Karpas-422 (cell line): ENCODE data around the gene XAB2. TPM values are rescaled to one million over a fixed set of nuclear protein-coding genes. Genes with fewer than 3 reads are reported as not detected.
"Not testable (repeated sequence)": the region's sequence is repeated elsewhere in the genome, so short reads cannot be mapped to it uniquely, and the experiment has no call there.

Experiments used
- DNase-seq: peaks from one replicate; pipeline ENCODE4 v3.0.0-alpha.2; 2015
- H2AFZ ChIP-seq: fragments of 200-600 bp; sonication (generic); 2 replicates; pipeline ENCODE4 v1.6.1; 2014; ENCODE audit warnings: antibody characterized with exemption, low read length, mixed read lengths
- H3K27ac ChIP-seq: fragments of 200-600 bp; sonication (generic); 2 replicates; pipeline ENCODE4 v1.5.1; 2014; ENCODE audit warnings: mild to moderate bottlenecking, low read length, moderate library complexity
- H3K27me3 ChIP-seq: fragments of 200-600 bp; sonication (generic); 2 replicates; pipeline ENCODE4 v1.6.1; 2014; ENCODE audit warnings: low read length, mixed read lengths
- H3K36me3 ChIP-seq: fragments of 200-600 bp; sonication (generic); 2 replicates; pipeline ENCODE4 v1.6.1; 2014; ENCODE audit warnings: low read length, mixed read lengths; ENCODE audit not compliant: insufficient read depth
- H3K4me1 ChIP-seq: fragments of 200-600 bp; sonication (generic); 2 replicates; pipeline ENCODE4 v1.6.1; 2014; ENCODE audit warnings: mild to moderate bottlenecking, low read length, mixed read lengths
- H3K4me2 ChIP-seq: fragments of 200-600 bp; sonication (generic); 2 replicates; pipeline ENCODE4 v1.6.1; 2014; ENCODE audit warnings: low read length, low read depth, mild to moderate bottlenecking; ENCODE audit not compliant: poor library complexity, severe bottlenecking
- H3K4me3 ChIP-seq: fragments of 200-600 bp; sonication (generic); 2 replicates; pipeline ENCODE4 v1.5.1; 2014; ENCODE audit warnings: mild to moderate bottlenecking, antibody characterized with exemption, low read length, mixed read lengths
- H3K79me2 ChIP-seq: fragments of 200-600 bp; sonication (generic); 2 replicates; pipeline ENCODE4 v1.6.1; 2014; ENCODE audit warnings: mild to moderate bottlenecking, low read length, mixed read lengths
- H3K9ac ChIP-seq: fragments of 200-600 bp; sonication (generic); 2 replicates; pipeline ENCODE4 v1.6.0; 2014; ENCODE audit warnings: low read length
- H3K9me2 ChIP-seq: fragments of 200-600 bp; sonication (generic), shearing (Covaris generic); replicated peaks from 2 replicates; pipeline ENCODE4 v1.6.0; 2014; ENCODE audit warnings: mild to moderate bottlenecking, low read length, moderate library complexity; ENCODE audit not compliant: insufficient read depth
- H3K9me3 ChIP-seq: fragments of 300-700, 200-600 bp; sonication (generic); 2 replicates; pipeline ENCODE4 v1.6.1; 2014; ENCODE audit warnings: low read length, mixed read lengths
- H4K20me1 ChIP-seq: fragments of 200-600 bp; sonication (generic); 2 replicates; pipeline ENCODE4 v1.6.1; 2014; ENCODE audit warnings: mild to moderate bottlenecking, antibody characterized with exemption, low read length, low read depth; ENCODE audit not compliant: insufficient read depth
- total RNA-seq: library from RNA; depleted of rRNA; stranded (reverse); fragments of >200 nt; shearing (Covaris generic); gene quantifications from 2 replicates; pipeline ENCODE4 v1.2.3, GENCODE V29; 2014; ENCODE audit warnings: low replicate concordance

The XAB2 gene
- total RNA-seq, 1 experiment from 2014 or later, result 20.2 TPM

GRCh38 chr19:7645656-7646425 is 16.5 kb upstream of the XAB2 start:
- Histone ChIP-seq H3K9me3 (no peaks in the 10 kb centered on the region), H3K9ac (no peak overlapping the region), H3K4me2 (no peak overlapping the region), H3K4me3 (no peak overlapping the region), H4K20me1 (no peaks in the 10 kb centered on the region; the same call in 1 of the 2 replicates), H3K27me3 (no peaks in the 10 kb centered on the region), H3K79me2 (no peaks in the 10 kb centered on the region), H3K9me2 (no peaks in the 10 kb centered on the region), H3K36me3 (no peaks in the 10 kb centered on the region; the same call in 1 of the 2 replicates), H3K4me1 (no peaks in the 10 kb centered on the region), H3K27ac (no peak overlapping the region), H2AFZ (no peak overlapping the region)
- DNase-seq, result no peak

- Histone ChIP-seq H4K20me1 (no peaks in the 10 kb centered on the region; the same call in 1 of the 2 replicates), H3K9ac (no peak overlapping the region)
These were observed 15.8 kb upstream of the XAB2 start for GRCh38 chr19:7645163-7645562.

DNA sequence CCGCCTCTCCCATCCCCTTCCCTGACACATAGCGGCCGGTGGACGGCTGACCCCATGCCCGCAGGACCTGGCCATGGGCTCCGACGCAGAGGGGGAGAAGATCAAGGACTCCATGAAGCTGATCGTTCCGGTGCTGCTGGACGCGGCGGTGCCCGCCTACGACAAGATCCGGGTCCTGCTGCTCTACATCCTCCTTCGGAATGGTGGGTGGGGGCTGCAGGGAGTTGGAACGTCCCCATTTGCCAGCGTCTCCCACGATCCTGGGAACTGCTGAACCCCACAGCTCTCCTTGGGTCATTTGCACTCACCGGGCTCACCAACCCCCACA is 15.2 kb upstream of the XAB2 start:
- H3K36me3 ChIP-seq, result no peaks in the 10 kb centered on the region; the same call in 1 of the 2 replicates
- no peaks in the 10 kb centered on the region; the same call in 1 of the 2 replicates for H4K20me1 ChIP-seq
- no peaks in the 10 kb centered on the region for H3K4me1 ChIP-seq

More at GRCh38 chr19:7645163-7645562, 15.8 kb upstream of the XAB2 start:
- Histone ChIP-seq H3K27ac (no peak overlapping the region), H3K27me3 (no peaks in the 10 kb centered on the region), H3K79me2 (no peaks in the 10 kb centered on the region), H3K9me2 (no peaks in the 10 kb centered on the region), H3K4me2 (no peak overlapping the region), H3K9me3 (no peaks in the 10 kb centered on the region), H3K4me3 (no peak overlapping the region), H3K36me3 (no peaks in the 10 kb centered on the region; the same call in 1 of the 2 replicates), H3K4me1 (no peaks in the 10 kb centered on the region), H2AFZ (no peak overlapping the region)
- no peak for DNase-seq

GRCh38 chr19:7643629-7644549 is 14.5 kb upstream of the XAB2 start:
- DNase-seq, result peak; percentile 90
- not testable (repeated sequence) for H3K27ac ChIP-seq, H3K9me2 ChIP-seq, H3K79me2 ChIP-seq, H2AFZ ChIP-seq, H3K36me3 ChIP-seq, H3K4me3 ChIP-seq, H3K9ac ChIP-seq, H3K27me3 ChIP-seq, H4K20me1 ChIP-seq, H3K4me1 ChIP-seq, H3K4me2 ChIP-seq, H3K9me3 ChIP-seq

More for the DNA sequence above, 15.2 kb upstream of the XAB2 start:
- Histone ChIP-seq H3K27ac (no peak overlapping the region), H3K79me2 (no peaks in the 10 kb centered on the region), H3K9ac (no peak overlapping the region), H3K27me3 (no peaks in the 10 kb centered on the region), H3K9me3 (no peaks in the 10 kb centered on the region), H3K9me2 (no peaks in the 10 kb centered on the region), H2AFZ (no peak overlapping the region), H3K4me3 (no peak overlapping the region), H3K4me2 (no peak overlapping the region)
- no peak for DNase-seq

DNA sequence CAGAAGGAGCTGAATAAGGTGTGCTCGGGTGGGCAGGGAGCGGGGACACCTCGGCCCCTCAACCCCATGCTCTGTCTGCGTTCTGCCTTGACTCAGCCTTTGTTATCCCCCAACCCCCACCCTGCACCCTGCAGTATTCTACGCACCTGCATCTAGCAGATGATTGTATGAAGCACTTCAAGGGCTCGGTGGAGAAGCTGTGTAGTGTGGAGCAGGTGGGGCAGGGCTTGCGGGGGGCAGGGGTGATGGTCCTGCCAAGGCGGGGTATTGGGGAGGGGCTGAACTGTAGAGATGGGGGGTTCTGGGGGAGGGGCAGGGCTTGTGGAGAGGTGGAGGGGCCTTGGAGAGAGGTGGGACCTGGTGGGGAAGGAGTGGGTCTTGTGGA is 13.7 kb upstream of the XAB2 start:
- Histone ChIP-seq H3K9me2 (no peaks in the 10 kb centered on the region), H3K9ac (no peak overlapping the region), H3K4me2 (no peak overlapping the region), H3K4me1 (peaks cover 2% of the 10 kb centered on the region), H3K27ac (no peak overlapping the region), H3K27me3 (no peaks in the 10 kb centered on the region), H3K9me3 (no peaks in the 10 kb centered on the region), H3K79me2 (peaks cover 10% of the 10 kb centered on the region), H4K20me1 (no peaks in the 10 kb centered on the region; the same call in 1 of the 2 replicates), H3K36me3 (no peaks in the 10 kb centered on the region; the same call in 1 of the 2 replicates), H2AFZ (no peak overlapping the region), H3K4me3 (no peak overlapping the region)
- no peak for DNase-seq

DNA sequence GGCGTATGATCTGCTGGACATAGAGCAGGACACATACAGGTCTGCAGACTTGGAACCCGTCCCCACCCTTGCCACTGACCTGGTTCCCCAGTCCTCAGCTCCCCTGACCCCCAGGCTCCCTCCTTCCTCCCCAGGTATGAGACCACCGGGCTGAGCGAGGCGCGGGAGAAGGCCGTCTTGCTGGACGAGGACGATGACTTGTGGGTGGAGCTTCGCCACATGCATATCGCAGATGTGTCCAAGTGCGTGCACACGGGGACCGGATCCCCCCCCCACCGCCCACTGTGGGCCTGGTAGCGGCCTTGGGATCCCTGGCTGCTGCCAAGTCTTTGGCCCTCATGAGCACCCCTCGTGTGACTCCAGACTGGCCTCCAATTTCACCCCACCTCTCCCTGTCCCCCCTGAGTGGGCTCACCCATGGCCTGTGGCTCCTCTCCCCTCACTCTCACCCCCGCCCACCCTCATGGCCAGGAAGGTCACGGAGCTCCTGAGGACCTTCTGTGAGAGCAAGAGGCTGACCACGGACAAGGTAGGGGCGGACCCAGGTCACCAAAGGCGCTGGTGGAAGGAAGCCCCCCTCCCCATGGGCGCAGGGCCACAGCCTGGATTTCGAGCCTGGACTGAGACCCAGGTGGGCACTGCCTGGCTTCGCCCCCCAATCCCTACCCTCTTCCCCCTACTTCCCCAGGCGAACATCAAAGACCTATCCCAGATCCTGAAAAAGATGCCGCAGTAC is 13.1 kb upstream of the XAB2 start:
- Histone ChIP-seq H3K9ac (no peak overlapping the region), H3K9me2 (no peaks in the 10 kb centered on the region)

GRCh38 chr19:7641290-7642276 is 12.2 kb upstream of the XAB2 start:
- H2AFZ ChIP-seq, result no peak overlapping the region
- peaks cover 20% of the 10 kb centered on the region for H3K79me2 ChIP-seq
- H3K4me3 ChIP-seq, result no peak overlapping the region
- H3K27ac ChIP-seq, result no peak overlapping the region
- H3K9ac ChIP-seq, result no peak overlapping the region
- H4K20me1 ChIP-seq, result no peaks in the 10 kb centered on the region; the same call in 1 of the 2 replicates
- H3K36me3 ChIP-seq, result no peaks in the 10 kb centered on the region; the same call in 1 of the 2 replicates
- H3K9me3 ChIP-seq, result no peaks in the 10 kb centered on the region
- DNase-seq, result no peak
- no peaks in the 10 kb centered on the region for H3K9me2 ChIP-seq
- peaks cover 10% of the 10 kb centered on the region for H3K4me1 ChIP-seq
- no peak overlapping the region for H3K4me2 ChIP-seq
- H3K27me3 ChIP-seq, result no peaks in the 10 kb centered on the region

More for the DNA sequence above, 13.1 kb upstream of the XAB2 start:
- H2AFZ ChIP-seq, result no peak overlapping the region
- no peaks in the 10 kb centered on the region; the same call in 1 of the 2 replicates for H3K36me3 ChIP-seq
- peaks cover 8% of the 10 kb centered on the region for H3K4me1 ChIP-seq
- H3K79me2 ChIP-seq, result peaks cover 16% of the 10 kb centered on the region
- H3K4me3 ChIP-seq, result no peak overlapping the region
- H3K9me3 ChIP-seq, result no peaks in the 10 kb centered on the region
- H3K27ac ChIP-seq, result no peak overlapping the region
- no peak for DNase-seq
- no peaks in the 10 kb centered on the region for H3K27me3 ChIP-seq
- no peak overlapping the region for H3K4me2 ChIP-seq
- H4K20me1 ChIP-seq, result no peaks in the 10 kb centered on the region; the same call in 1 of the 2 replicates
